HUES6 (cell line): ENCODE results near the gene ANKFN1.

Source experiments
- H3K27ac ChIP-seq: 2 replicates; pipeline ENCODE4 v1.7.0; 2013; ENCODE audit warnings: low read depth, mild to moderate bottlenecking, low read length, inconsistent platforms
- H3K27me3 ChIP-seq: 2 replicates; pipeline ENCODE4 v1.6.1; 2013; ENCODE audit warnings: low read length; ENCODE audit not compliant: control insufficient read depth, insufficient read depth
- H3K36me3 ChIP-seq: 2 replicates; pipeline ENCODE4 v1.6.1; 2013; ENCODE audit warnings: low read length; ENCODE audit not compliant: control insufficient read depth, insufficient read depth
- H3K4me1 ChIP-seq: 2 replicates; pipeline ENCODE4 v1.6.1; 2013; ENCODE audit warnings: low read length; ENCODE audit not compliant: control insufficient read depth, insufficient read depth
- H3K4me3 ChIP-seq: 2 replicates; pipeline ENCODE4 v1.5.1; 2013; ENCODE audit warnings: low read depth, low read length
- H3K9ac ChIP-seq: one replicate; pipeline ENCODE4 v1.6.1; 2013; ENCODE audit warnings: mild to moderate bottlenecking, low read length
- H3K9me3 ChIP-seq: 2 replicates; pipeline ENCODE4 v1.6.1; 2013; ENCODE audit warnings: low read depth, low read length; ENCODE audit not compliant: control insufficient read depth, insufficient read depth

The ANKFN1 gene

DNA sequence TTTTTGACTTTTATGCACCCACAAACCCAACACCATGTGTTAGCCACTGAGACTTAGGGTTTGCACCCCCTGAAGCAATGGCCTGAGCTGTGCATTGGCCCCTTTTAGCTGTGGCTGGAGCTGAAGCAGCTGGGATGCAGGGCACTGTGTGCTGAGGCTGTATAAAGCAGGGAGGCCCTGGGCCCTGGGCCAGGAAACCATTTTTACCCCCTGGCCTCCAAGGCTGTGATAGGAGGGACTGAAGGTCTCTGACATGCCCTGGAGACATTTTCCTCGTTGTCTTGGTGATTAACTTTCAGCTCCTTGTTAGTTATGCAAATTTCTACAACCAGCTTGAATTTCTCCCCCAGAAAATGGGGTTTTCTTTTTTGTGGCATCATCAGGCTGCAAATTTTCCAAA lies 6.7 kb upstream of the ANKFN1 start:
- H3K4me1 ChIP-seq = no peaks in the 10 kb centered on the region
- no peak overlapping the region for H3K27ac ChIP-seq
- H3K4me3 ChIP-seq = no peak overlapping the region
- no peak overlapping the region for H3K9ac ChIP-seq
- peaks cover 3% of the 10 kb centered on the region; the same call in 1 of the 2 replicates for H3K9me3 ChIP-seq
- no peaks in the 10 kb centered on the region for H3K27me3 ChIP-seq
- no peaks in the 10 kb centered on the region for H3K36me3 ChIP-seq

GRCh38 chr17:56148333-56148732 lies 4.9 kb upstream of the ANKFN1 start:
- H3K27me3 ChIP-seq = no peaks in the 10 kb centered on the region
- H3K27ac ChIP-seq = no peak overlapping the region
- H3K4me1 ChIP-seq = no peaks in the 10 kb centered on the region
- H3K4me3 ChIP-seq = no peak overlapping the region
- no peaks in the 10 kb centered on the region for H3K36me3 ChIP-seq
- H3K9ac ChIP-seq = no peak overlapping the region
- H3K9me3 ChIP-seq = peaks cover 3% of the 10 kb centered on the region; the same call in 1 of the 2 replicates

GRCh38 chr17:56149266-56150036 lies 3.8 kb upstream of the ANKFN1 start:
- Histone ChIP-seq H3K9me3 (peaks cover 3% of the 10 kb centered on the region; the same call in 1 of the 2 replicates), H3K9ac (no peak overlapping the region), H3K4me1 (no peaks in the 10 kb centered on the region), H3K27me3 (no peaks in the 10 kb centered on the region), H3K27ac (no peak overlapping the region), H3K36me3 (no peaks in the 10 kb centered on the region), H3K4me3 (no peak overlapping the region)

- no peaks in the 10 kb centered on the region for H3K36me3 ChIP-seq
- no peaks in the 10 kb centered on the region for H3K27me3 ChIP-seq
Measured at GRCh38 chr17:56150649-56151048, 2.6 kb upstream of the ANKFN1 start.

DNA sequence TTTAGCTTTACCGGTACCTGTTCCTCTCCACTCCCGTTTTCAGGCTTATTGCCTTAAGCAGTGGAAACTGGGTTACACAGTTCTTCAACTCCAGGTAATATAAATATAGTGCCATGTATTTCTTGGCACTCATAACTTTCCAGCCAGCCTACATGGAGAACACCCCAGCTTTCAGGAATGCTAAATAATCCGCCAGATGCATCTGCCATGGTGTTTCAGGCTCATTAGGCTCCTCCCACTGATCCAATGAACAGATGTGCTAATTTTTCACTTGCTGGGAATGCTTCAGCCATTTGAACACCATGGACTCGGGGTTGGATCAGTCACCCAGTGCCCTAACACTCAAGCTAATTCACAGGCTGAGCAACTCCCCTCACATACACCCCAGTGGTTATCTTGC lies 4.6 kb downstream of the ANKFN1 start:
- Histone ChIP-seq H3K9me3 (no peaks in the 10 kb centered on the region), H3K4me1 (peaks cover 16% of the 10 kb centered on the region), H3K9ac (no peak overlapping the region), H3K36me3 (no peaks in the 10 kb centered on the region), H3K27ac (no peak overlapping the region), H3K4me3 (no peak overlapping the region), H3K27me3 (no peaks in the 10 kb centered on the region)

More at GRCh38 chr17:56150649-56151048, 2.6 kb upstream of the ANKFN1 start:
- no peaks in the 10 kb centered on the region for H3K4me1 ChIP-seq
- no peak overlapping the region for H3K9ac ChIP-seq
- no peak overlapping the region for H3K4me3 ChIP-seq
- peaks cover 3% of the 10 kb centered on the region; the same call in 1 of the 2 replicates for H3K9me3 ChIP-seq
- no peak overlapping the region for H3K27ac ChIP-seq

GRCh38 chr17:56158344-56158743 lies 5.1 kb downstream of the ANKFN1 start:
- Histone ChIP-seq H3K27ac (no peak overlapping the region), H3K4me3 (no peak overlapping the region), H3K9ac (no peak overlapping the region), H3K4me1 (peaks cover 16% of the 10 kb centered on the region), H3K27me3 (no peaks in the 10 kb centered on the region), H3K36me3 (no peaks in the 10 kb centered on the region), H3K9me3 (no peaks in the 10 kb centered on the region)

DNA sequence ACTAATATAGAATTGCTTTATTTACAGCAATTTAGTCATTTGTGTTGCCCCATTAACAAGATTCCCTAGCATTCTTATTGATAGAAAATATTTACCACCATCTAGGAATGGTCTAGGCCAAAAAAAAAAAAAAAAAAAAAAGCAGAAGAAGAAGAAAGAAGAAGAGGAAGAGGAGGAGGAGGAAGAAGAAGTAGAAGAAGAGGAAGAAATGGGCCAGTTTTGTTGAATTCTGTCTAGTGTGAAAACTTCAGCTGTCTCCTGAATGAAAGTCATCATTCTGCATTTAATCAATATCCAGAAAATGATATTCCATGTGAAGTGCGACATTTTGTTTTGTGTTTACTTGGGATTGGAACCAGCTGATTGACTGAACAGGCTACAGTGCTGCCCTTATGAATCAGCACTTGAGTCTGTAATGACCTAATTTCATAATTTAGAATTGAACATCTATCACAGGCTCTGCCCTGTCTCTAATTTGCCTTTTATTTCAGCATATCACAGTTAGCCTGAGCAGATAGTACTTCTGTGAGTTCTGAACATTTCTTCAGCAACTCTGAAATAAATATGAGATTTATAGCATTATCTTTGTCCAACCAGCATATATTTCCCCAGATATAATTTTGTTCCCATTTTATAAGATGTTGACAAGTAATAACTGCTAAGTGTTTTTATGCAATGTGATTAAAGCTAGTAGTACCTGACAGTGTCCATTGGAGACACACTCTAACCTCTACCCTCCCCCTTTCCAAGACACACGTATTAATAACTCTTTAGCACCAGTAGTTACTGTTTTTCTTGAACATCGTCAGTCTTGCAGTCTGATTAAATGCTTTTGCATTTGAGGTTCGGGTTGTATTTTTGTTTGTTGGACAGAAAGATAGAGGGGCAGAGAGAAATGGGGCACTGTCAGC lies 5.9 kb downstream of the ANKFN1 start:
- Histone ChIP-seq H3K9me3 (no peaks in the 10 kb centered on the region), H3K27me3 (no peaks in the 10 kb centered on the region), H3K9ac (no peak overlapping the region), H3K4me1 (peaks cover 16% of the 10 kb centered on the region), H3K4me3 (no peak overlapping the region), H3K27ac (no peak overlapping the region), H3K36me3 (no peaks in the 10 kb centered on the region)

DNA sequence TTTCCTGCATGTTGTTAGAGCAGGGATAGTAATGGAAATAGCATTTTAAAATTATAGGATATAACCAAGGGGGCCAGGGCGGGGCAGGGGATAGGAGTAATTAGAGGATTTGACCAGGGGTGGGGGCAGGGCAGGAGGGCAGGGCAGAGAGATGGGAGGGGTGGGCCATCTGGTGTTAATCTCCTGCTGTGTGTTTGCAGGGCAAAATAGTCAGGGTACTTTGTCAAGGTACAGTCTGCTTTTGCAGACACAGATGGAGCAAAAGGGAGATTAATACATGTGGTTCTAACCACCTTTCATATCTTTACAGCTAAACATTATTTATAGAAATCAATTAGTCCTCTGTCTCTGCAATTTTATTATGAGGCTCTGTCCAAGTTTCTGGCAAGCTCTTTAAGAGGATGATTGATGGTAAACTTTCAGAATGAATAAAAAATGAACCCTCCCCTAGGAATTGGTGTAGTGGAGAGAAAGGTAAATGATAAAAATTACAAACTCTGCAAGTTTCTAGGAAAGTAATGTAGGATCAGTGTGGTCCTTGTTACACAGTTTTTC lies 6.6 kb downstream of the ANKFN1 start:
- no peak overlapping the region for H3K9ac ChIP-seq
- H3K9me3 ChIP-seq = no peaks in the 10 kb centered on the region
- no peaks in the 10 kb centered on the region for H3K36me3 ChIP-seq
- peaks cover 16% of the 10 kb centered on the region for H3K4me1 ChIP-seq
- H3K27me3 ChIP-seq = no peaks in the 10 kb centered on the region
- no peak overlapping the region for H3K27ac ChIP-seq
- H3K4me3 ChIP-seq = no peak overlapping the region

- no peaks in the 10 kb centered on the region for H3K9me3 ChIP-seq
- no peaks in the 10 kb centered on the region for H3K36me3 ChIP-seq
- H3K27ac ChIP-seq = no peak overlapping the region
- no peak overlapping the region for H3K4me3 ChIP-seq
- H3K4me1 ChIP-seq = peaks cover 16% of the 10 kb centered on the region
- no peaks in the 10 kb centered on the region for H3K27me3 ChIP-seq
- H3K9ac ChIP-seq = no peak overlapping the region
Measured at GRCh38 chr17:56160422-56160821, 7.1 kb downstream of the ANKFN1 start.

DNA sequence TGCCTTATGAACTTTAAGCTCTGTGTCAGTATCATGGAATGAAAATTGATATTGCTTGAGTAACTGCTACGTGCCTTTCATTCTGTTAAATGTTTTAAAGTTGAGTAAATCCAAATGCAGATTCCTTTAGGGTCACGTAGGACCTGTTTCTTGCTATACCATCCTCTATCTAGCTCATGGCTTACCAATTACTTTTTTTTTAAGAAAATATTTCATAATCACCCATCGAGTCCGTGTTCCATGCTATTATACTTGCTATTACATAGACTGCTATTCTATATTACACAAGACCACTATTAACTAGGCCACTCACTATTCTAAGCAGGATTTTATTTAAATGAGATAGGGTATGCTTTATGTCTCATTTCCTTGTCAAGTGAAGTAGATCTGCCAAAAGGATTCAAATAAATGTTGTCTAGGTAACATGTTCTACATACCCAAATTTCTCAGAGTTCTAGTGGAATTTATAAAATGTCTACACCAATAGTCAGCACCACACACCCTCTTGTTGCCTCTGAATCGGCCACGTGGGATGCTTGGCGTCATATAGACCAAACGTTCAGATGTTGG lies 11.9 kb downstream of the ANKFN1 start:
- H3K4me3 ChIP-seq = no peak overlapping the region
- H3K9me3 ChIP-seq = no peaks in the 10 kb centered on the region
- H3K9ac ChIP-seq = no peak overlapping the region
- H3K36me3 ChIP-seq = no peaks in the 10 kb centered on the region
- no peaks in the 10 kb centered on the region for H3K27me3 ChIP-seq
- H3K4me1 ChIP-seq = peaks cover 2% of the 10 kb centered on the region; the same call in 1 of the 2 replicates
- H3K27ac ChIP-seq = no peak overlapping the region
